ENCODE data around the gene ADCY2.

The ADCY2 gene

GRCh38 chr5:7367780-7368179 is 28.2 kb upstream of the ADCY2 start:
- TF ChIP-seq, protein P1, sequence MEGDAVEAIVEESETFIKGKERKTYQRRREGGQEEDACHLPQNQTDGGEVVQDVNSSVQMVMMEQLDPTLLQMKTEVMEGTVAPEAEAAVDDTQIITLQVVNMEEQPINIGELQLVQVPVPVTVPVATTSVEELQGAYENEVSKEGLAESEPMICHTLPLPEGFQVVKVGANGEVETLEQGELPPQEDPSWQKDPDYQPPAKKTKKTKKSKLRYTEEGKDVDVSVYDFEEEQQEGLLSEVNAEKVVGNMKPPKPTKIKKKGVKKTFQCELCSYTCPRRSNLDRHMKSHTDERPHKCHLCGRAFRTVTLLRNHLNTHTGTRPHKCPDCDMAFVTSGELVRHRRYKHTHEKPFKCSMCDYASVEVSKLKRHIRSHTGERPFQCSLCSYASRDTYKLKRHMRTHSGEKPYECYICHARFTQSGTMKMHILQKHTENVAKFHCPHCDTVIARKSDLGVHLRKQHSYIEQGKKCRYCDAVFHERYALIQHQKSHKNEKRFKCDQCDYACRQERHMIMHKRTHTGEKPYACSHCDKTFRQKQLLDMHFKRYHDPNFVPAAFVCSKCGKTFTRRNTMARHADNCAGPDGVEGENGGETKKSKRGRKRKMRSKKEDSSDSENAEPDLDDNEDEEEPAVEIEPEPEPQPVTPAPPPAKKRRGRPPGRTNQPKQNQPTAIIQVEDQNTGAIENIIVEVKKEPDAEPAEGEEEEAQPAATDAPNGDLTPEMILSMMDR (IDR thresholded peaks at IDR 0.05; ENCODE audit: low read length, missing control alignments), result no peak
- no peak overlapping the region for H3K4me3 ChIP-seq (replicated peaks; ENCODE audit: low read depth, low read length)
- no peak for DNase-seq (ENCODE audit: low read depth)

DNA sequence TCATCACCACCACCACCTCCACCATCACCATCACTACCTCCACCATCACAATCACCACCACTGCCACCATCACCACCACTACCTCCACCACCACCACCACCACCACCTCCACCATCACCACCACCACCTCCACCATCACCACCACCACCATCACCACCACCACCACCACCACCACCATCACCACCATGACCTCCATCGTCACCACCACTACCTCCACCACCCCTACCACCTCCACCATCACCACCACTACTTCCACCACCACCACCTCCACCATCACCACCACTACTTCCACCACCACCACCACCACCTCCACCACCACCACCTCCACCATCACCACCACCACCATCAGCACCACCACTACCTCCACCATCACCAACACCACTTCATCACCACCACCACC is 23.5 kb upstream of the ADCY2 start:
- no peak for DNase-seq (ENCODE audit: low read depth)
- H3K4me3 ChIP-seq (replicated peaks; ENCODE audit: low read depth, low read length), result no peak overlapping the region
- TF ChIP-seq, protein P1 (IDR thresholded peaks at IDR 0.05; ENCODE audit: low read length, missing control alignments), result no peak

DNA sequence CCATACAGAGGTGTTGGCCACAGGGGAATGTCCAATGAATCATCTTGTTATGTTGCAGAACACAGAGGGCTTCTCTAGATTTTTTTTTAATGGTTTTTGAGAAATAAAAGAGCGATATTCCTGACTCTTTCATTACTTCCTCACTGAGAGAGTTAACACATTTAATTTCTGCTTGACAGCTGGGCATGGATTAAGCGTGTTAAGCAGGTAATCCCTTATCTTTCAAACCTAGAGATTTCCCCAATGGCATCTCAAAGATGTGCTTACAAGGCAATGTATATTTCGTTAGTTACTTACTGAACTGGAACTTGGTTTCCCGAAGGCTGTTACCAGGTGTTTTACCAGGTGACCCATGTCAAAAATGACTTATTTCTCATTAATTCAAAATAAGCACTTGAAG is 21.8 kb upstream of the ADCY2 start:
- no peak overlapping the region for H3K4me3 ChIP-seq (replicated peaks; ENCODE audit: low read depth, low read length)
- no peak for DNase-seq (ENCODE audit: low read depth)
- TF ChIP-seq, protein P1 (IDR thresholded peaks at IDR 0.05; ENCODE audit: low read length, missing control alignments), result no peak

DNA sequence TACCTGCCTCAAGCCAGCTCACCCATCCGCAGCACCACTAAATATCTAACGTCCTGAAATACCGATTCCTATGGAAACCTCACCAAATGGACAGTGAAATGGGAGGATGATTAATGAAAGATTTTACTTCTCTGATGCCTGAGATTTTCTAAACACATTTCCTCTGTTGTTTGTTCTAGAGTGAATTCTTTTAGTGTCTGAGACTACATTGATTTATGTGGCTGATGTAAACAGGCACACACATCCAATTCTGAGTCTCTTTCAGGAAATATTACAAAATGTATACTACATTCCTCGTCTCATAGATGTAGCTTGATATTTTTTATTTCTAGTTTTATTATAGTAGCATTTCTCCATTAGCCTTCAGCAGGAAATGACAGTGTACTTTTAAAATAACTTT is 20.5 kb upstream of the ADCY2 start:
- DNase-seq (ENCODE audit: low read depth), result no peak
- no peak overlapping the region for H3K4me3 ChIP-seq (replicated peaks; ENCODE audit: low read depth, low read length)
- TF ChIP-seq, protein P1 (IDR thresholded peaks at IDR 0.05; ENCODE audit: low read length, missing control alignments), result no peak

- no peak overlapping the region for H3K4me3 ChIP-seq (replicated peaks; ENCODE audit: low read depth, low read length)
- TF ChIP-seq, protein P1 (IDR thresholded peaks at IDR 0.05; ENCODE audit: low read length, missing control alignments), result no peak
- no peak for DNase-seq (ENCODE audit: low read depth)
Measured at GRCh38 chr5:7376871-7377270, 19.1 kb upstream of the ADCY2 start.

DNA sequence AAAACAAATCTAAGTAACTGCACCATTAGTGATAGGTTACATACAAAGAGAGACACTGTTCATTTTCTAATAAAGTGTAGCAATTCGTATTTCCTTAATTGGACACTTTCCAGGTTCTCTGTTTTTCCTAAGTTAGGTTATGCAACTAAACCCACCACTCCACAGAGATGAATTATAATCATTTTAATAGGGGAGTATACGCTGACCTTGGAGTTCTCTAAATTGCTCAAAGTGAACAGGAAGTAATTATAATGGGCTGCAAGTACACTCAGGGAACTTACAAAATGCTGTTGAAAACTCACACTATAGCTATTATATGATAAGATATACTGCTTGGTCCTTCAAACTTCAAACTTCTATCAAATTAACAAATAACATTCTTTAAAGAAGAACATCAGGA is 18.2 kb upstream of the ADCY2 start:
- H3K4me3 ChIP-seq (replicated peaks; ENCODE audit: low read depth, low read length), result no peak overlapping the region
- no peak for DNase-seq (ENCODE audit: low read depth)
- TF ChIP-seq, protein P1 (IDR thresholded peaks at IDR 0.05; ENCODE audit: low read length, missing control alignments), result no peak

- H3K4me3 ChIP-seq (replicated peaks; ENCODE audit: low read depth, low read length), result no peak overlapping the region
- no peak for DNase-seq (ENCODE audit: low read depth)
- TF ChIP-seq, protein P1 (IDR thresholded peaks at IDR 0.05; ENCODE audit: low read length, missing control alignments), result no peak
Measured at GRCh38 chr5:7382588-7382987, 13.3 kb upstream of the ADCY2 start.
